Neural progenitor cell (in vitro differentiated cells): Measurements from ENCODE around the gene CD40. TPM values are rescaled to one million over a fixed set of nuclear protein-coding genes. Genes with fewer than 3 reads are reported as not detected.

Experiments
- DNase-seq: peaks from one replicate; pipeline ENCODE4 v3.0.0-alpha.2; 2016; ENCODE audit warnings: low spot score
- H2AFZ ChIP-seq: fragments of 200-600 bp; sonication (generic); replicated peaks from 2 replicates; pipeline ENCODE4 v1.6.1; 2016; ENCODE audit warnings: antibody characterized with exemption
- H3F3A ChIP-seq: fragments of 200-600 bp; sonication (generic); 2 replicates; pipeline ENCODE4 v1.6.1; 2016; ENCODE audit warnings: antibody characterized with exemption, low read depth
- H3K27ac ChIP-seq: fragments of 200-600 bp; sonication (generic); 2 replicates; pipeline ENCODE4 v1.5.1; 2016; ENCODE audit warnings: mild to moderate bottlenecking
- H3K27me3 ChIP-seq: fragments of 200-600 bp; sonication (generic); 2 replicates; pipeline ENCODE4 v1.6.1; 2016; ENCODE audit warnings: mild to moderate bottlenecking, moderate library complexity
- H3K36me3 ChIP-seq: fragments of 200-600 bp; sonication (generic); 2 replicates; pipeline ENCODE4 v1.5.1; 2016
- H3K4me1 ChIP-seq: fragments of 200-600 bp; sonication (generic); 2 replicates; pipeline ENCODE4 v1.6.1; 2016; ENCODE audit warnings: mixed run types
- H3K4me2 ChIP-seq: fragments of 200-600 bp; sonication (generic); 2 replicates; pipeline ENCODE4 v1.6.1; 2016
- H3K4me3 ChIP-seq: fragments of 200-600 bp; sonication (generic); 2 replicates; pipeline ENCODE4 v1.5.1; 2016
- H3K79me2 ChIP-seq: fragments of 200-600 bp; sonication (generic); 2 replicates; pipeline ENCODE4 v1.6.1; 2016; ENCODE audit warnings: low read depth
- H3K9ac ChIP-seq: fragments of 200-600 bp; sonication (generic); 2 replicates; pipeline ENCODE4 v1.6.1; 2016
- H3K9me3 ChIP-seq: fragments of 200-600 bp; sonication (generic); 2 replicates; pipeline ENCODE4 v1.5.1; 2016; ENCODE audit warnings: low read depth
- H4K20me1 ChIP-seq: fragments of 200-600 bp; sonication (generic); 2 replicates; pipeline ENCODE4 v1.6.1; 2016; ENCODE audit warnings: low read depth
- H3K27ac Mint-ChIP-seq: 3 replicates; pipeline ENCODE4 v1.8.0; 2021; ENCODE audit warnings: mixed read lengths
- H3K27me3 Mint-ChIP-seq: 2 replicates; pipeline ENCODE4 v1.8.0; 2022; ENCODE audit warnings: low read depth, mild to moderate bottlenecking, inconsistent platforms, moderate library complexity, mixed read lengths; ENCODE audit not compliant: insufficient read depth
- H3K36me3 Mint-ChIP-seq: 3 replicates; pipeline ENCODE4 v1.8.0; 2021; ENCODE audit warnings: mixed read lengths
- H3K4me1 Mint-ChIP-seq: 3 replicates; pipeline ENCODE4 v1.8.0; 2021; ENCODE audit warnings: mixed read lengths
- H3K4me3 Mint-ChIP-seq: 3 replicates; pipeline ENCODE4 v1.8.0; 2021; ENCODE audit warnings: mild to moderate bottlenecking, moderate library complexity, mixed read lengths
- H3K9me3 Mint-ChIP-seq: 3 replicates; pipeline ENCODE4 v1.8.0; 2020; ENCODE audit warnings: mixed read lengths
- EZH2 ChIP-seq: fragments of 200-600 bp; sonication (generic); IDR thresholded peaks from 2 replicates; pipeline ENCODE4 v1.6.1; 2017; ENCODE audit warnings: antibody characterized with exemption, mild to moderate bottlenecking, moderate library complexity
- EZH2phosphoT487 ChIP-seq: fragments of 200-600 bp; sonication (generic); IDR thresholded peaks from 2 replicates; pipeline ENCODE4 v1.6.1; 2017; ENCODE audit warnings: antibody characterized with exemption
- total RNA-seq: library from RNA; depleted of rRNA; stranded (reverse); fragments of >200 nt; gene quantifications from 2 replicates; pipeline ENCODE4 v1.2.3, GENCODE V29; 2015; ENCODE audit warnings: low replicate concordance
- TF ChIP-seq, protein P1 (sequence below): fragments of 200-600 bp; sonication (generic); IDR thresholded peaks from 2 replicates; pipeline ENCODE4 v1.5.1; 2017; ENCODE audit warnings: antibody characterized with exemption, mild to moderate bottlenecking

CD40 gene
- total RNA-seq, 1 donor from 2014 or later = 11.0 TPM

- Histone ChIP-seq H3K4me1 (peaks cover 12% of the 10 kb centered on the region), H3K79me2 (peaks cover 8% of the 10 kb centered on the region), H3K27ac (no peak overlapping the region), H2AFZ (no peak overlapping the region), H3K9ac (no peak overlapping the region), H3K4me2 (no peak overlapping the region), H3K9me3 (no peaks in the 10 kb centered on the region), H4K20me1 (peaks cover 12% of the 10 kb centered on the region), H3K4me3 (no peak overlapping the region), H3F3A (peaks cover 9% of the 10 kb centered on the region), H3K36me3 (no peaks in the 10 kb centered on the region), H3K27me3 (peaks cover under 1% of the 10 kb centered on the region)
- Mint-ChIP-seq H3K36me3 (no peaks in the 10 kb centered on the region), H3K27ac (no peak overlapping the region), H3K4me1 (peaks cover 4% of the 10 kb centered on the region), H3K4me3 (no peak overlapping the region), H3K27me3 (peaks cover 6% of the 10 kb centered on the region), H3K9me3 (no peaks in the 10 kb centered on the region)
- no peak for DNase-seq
- TF ChIP-seq EZH2 (no peak), EZH2phosphoT487 (no peak)
- TF ChIP-seq, protein P1, sequence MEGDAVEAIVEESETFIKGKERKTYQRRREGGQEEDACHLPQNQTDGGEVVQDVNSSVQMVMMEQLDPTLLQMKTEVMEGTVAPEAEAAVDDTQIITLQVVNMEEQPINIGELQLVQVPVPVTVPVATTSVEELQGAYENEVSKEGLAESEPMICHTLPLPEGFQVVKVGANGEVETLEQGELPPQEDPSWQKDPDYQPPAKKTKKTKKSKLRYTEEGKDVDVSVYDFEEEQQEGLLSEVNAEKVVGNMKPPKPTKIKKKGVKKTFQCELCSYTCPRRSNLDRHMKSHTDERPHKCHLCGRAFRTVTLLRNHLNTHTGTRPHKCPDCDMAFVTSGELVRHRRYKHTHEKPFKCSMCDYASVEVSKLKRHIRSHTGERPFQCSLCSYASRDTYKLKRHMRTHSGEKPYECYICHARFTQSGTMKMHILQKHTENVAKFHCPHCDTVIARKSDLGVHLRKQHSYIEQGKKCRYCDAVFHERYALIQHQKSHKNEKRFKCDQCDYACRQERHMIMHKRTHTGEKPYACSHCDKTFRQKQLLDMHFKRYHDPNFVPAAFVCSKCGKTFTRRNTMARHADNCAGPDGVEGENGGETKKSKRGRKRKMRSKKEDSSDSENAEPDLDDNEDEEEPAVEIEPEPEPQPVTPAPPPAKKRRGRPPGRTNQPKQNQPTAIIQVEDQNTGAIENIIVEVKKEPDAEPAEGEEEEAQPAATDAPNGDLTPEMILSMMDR = no peak
These were observed 4.7 kb downstream of the CD40 start for GRCh38 chr20:46122516-46123481.

GRCh38 chr20:46123482-46124245 is 5.5 kb downstream of the CD40 start:
- Mint-ChIP-seq H3K4me3 (no peak overlapping the region), H3K9me3 (no peaks in the 10 kb centered on the region), H3K27me3 (peaks cover 6% of the 10 kb centered on the region), H3K36me3 (no peaks in the 10 kb centered on the region), H3K27ac (no peak overlapping the region), H3K4me1 (no peaks in the 10 kb centered on the region)
- Histone ChIP-seq H3K9me3 (no peaks in the 10 kb centered on the region), H3K4me3 (no peak overlapping the region), H2AFZ (no peak overlapping the region), H3K27me3 (no peaks in the 10 kb centered on the region), H4K20me1 (peaks cover 12% of the 10 kb centered on the region), H3K79me2 (peaks cover 8% of the 10 kb centered on the region), H3K4me2 (no peak overlapping the region), H3K4me1 (peaks cover 10% of the 10 kb centered on the region), H3F3A (peaks cover 4% of the 10 kb centered on the region), H3K9ac (no peak overlapping the region), H3K36me3 (no peaks in the 10 kb centered on the region), H3K27ac (no peak overlapping the region)
- DNase-seq = no peak
- TF ChIP-seq EZH2phosphoT487 (no peak), EZH2 (no peak)
- TF ChIP-seq, protein P1 = no peak

GRCh38 chr20:46126440-46127056 is 8.4 kb downstream of the CD40 start:
- no peak for DNase-seq
- Mint-ChIP-seq H3K27me3 (peaks cover 8% of the 10 kb centered on the region), H3K27ac (no peak overlapping the region)

More at GRCh38 chr20:46126440-46127056, 8.4 kb downstream of the CD40 start:
- no peak overlapping the region for H3K9ac ChIP-seq
- Mint-ChIP-seq H3K4me1 (no peaks in the 10 kb centered on the region), H3K4me3 (no peak overlapping the region), H3K9me3 (no peaks in the 10 kb centered on the region), H3K36me3 (no peaks in the 10 kb centered on the region)
- H3K36me3 ChIP-seq = no peaks in the 10 kb centered on the region
- H3K4me2 ChIP-seq = no peak overlapping the region
- peaks cover 21% of the 10 kb centered on the region for H3K27me3 ChIP-seq
- no peaks in the 10 kb centered on the region for H3K9me3 ChIP-seq
- no peaks in the 10 kb centered on the region for H3K4me1 ChIP-seq
- TF ChIP-seq EZH2 = no peak
- TF ChIP-seq, protein P1 = no peak
- no peak for TF ChIP-seq EZH2phosphoT487
- H3F3A ChIP-seq = no peaks in the 10 kb centered on the region
- no peaks in the 10 kb centered on the region for H4K20me1 ChIP-seq
- H3K27ac ChIP-seq = no peak overlapping the region
- no peak overlapping the region for H3K4me3 ChIP-seq
- no peaks in the 10 kb centered on the region for H3K79me2 ChIP-seq
- H2AFZ ChIP-seq = no peak overlapping the region
